A549 (cell line): ENCODE results near the gene ANTXR2. TPM values are rescaled to one million over a fixed set of nuclear protein-coding genes. Genes with fewer than 3 reads are reported as not detected.

ENCODE experiments used
- ATAC-seq, 2 experiments: fragments of 200-7000 bp in 1 of 2; fragments of >200 bp in 1 of 2; cut with Nextera tagmentation in 1 of 2; cut with Tn5 transposase in 1 of 2; 3 replicates each; pipeline versions ENCODE4 v1.8.0 to v1.9.1; 2018 to 2020; ENCODE audit warnings: mild to moderate bottlenecking in 1 of 2, moderate library complexity in 1 of 2
- CTCF ChIA-PET: fragments of 300-600 bp; sonication (Branson Sonifier 250); formaldehyde crosslinking; extraction: SDS; loops from one replicate; lab custom pipeline; 2021; ENCODE audit warnings: antibody characterized with exemption, inconsistent platforms; lab: Yijun Ruan, JAX
- POLR2A ChIA-PET: fragments of 350-600 bp; formaldehyde crosslinking; extraction: SDS; loops from one replicate; lab custom pipeline; 2021; ENCODE audit warnings: antibody characterized with exemption, inconsistent platforms; lab: Yijun Ruan, JAX
- DNase-seq, 2 experiments: peaks; one replicate each; pipeline versions ENCODE4 v3.0.0 to v3.0.0-alpha.2; 2011 to 2016; ENCODE audit warnings: low read depth in 1 of 2, low spot score in 1 of 2
- FAIRE-seq: peaks from 2 replicates; lab custom pipeline; 2011; peaks lifted over from hg19 to GRCh38; lab: Jason Lieb, UNC
- H3K27ac ChIP-seq, 2 experiments: fragments of >200 bp; sonication (Bioruptor Twin); formaldehyde crosslinking; 3 replicates each; pipeline ENCODE4 v1.5.1; 2016 to 2017
- H3K4me1 ChIP-seq: fragments of >200 bp; sonication (Bioruptor Twin); formaldehyde crosslinking; 3 replicates; pipeline ENCODE4 v1.6.1; 2016
- H3K4me2 ChIP-seq: fragments of >200 bp; sonication (Bioruptor Twin); formaldehyde crosslinking; 3 replicates; pipeline ENCODE4 v1.6.1; 2016
- H3K4me3 ChIP-seq: fragments of >200 bp; sonication (Bioruptor Twin); formaldehyde crosslinking; 3 replicates; pipeline ENCODE4 v1.5.1; 2016
- H3K9me3 ChIP-seq: fragments of >200 bp; sonication (Bioruptor Twin); formaldehyde crosslinking; 3 replicates; pipeline ENCODE4 v1.6.1; 2016
- BCL3 ChIP-seq: fragments of >200 bp; sonication (Bioruptor Twin); formaldehyde crosslinking; IDR thresholded peaks from 3 replicates; pipeline ENCODE4 v1.6.1; 2016
- BHLHE40 ChIP-seq: IDR thresholded peaks from 2 replicates; pipeline ENCODE4 v1.6.1; 2012; ENCODE audit warnings: low read depth, low read length, inconsistent platforms
- CBX8 ChIP-seq: fragments of 200-600 bp; sonication (generic); IDR thresholded peaks from 2 replicates; pipeline ENCODE4 v1.6.1; 2016
- CHD2 ChIP-seq: fragments of 150-350 bp; IDR thresholded peaks from 2 replicates; pipeline ENCODE4 v1.6.1; 2014; ENCODE audit warnings: low read length; ENCODE audit not compliant: partially characterized antibody
- CTCF ChIP-seq: fragments of >200 bp; sonication (Bioruptor Twin); formaldehyde crosslinking; IDR thresholded peaks from 3 replicates; pipeline ENCODE4 v1.5.1; 2016
- EHF ChIP-seq: fragments of 250-450 bp; sonication (Bioruptor Pico); IDR thresholded peaks from 2 replicates; pipeline ENCODE4 v1.5.0; 2020; ENCODE audit warnings: mild to moderate bottlenecking
- FOSL2 ChIP-seq, 2 experiments: fragments of 450-650 bp in 1 of 2; fragments of >200 bp in 1 of 2; sonication (Bioruptor Twin) in 1 of 2; formaldehyde crosslinking; IDR thresholded peaks; 2 replicates each; pipeline versions ENCODE4 v1.5.0 to v1.6.1; 2016 to 2020; ENCODE audit warnings: mild to moderate bottlenecking in 1 of 2, moderate library complexity in 1 of 2
- GATA3 ChIP-seq: IDR thresholded peaks from 2 replicates; pipeline ENCODE4 v1.6.1; 2012; ENCODE audit warnings: borderline replicate concordance
- HDAC2 ChIP-seq: fragments of 200-600 bp; sonication (generic); IDR thresholded peaks from 2 replicates; pipeline ENCODE4 v1.6.1; 2016
- HES2 ChIP-seq: fragments of >200 bp; sonication (Bioruptor Twin); formaldehyde crosslinking; IDR thresholded peaks from 2 replicates; pipeline ENCODE4 v1.6.1; 2016
- HEYL ChIP-seq: fragments of 250-450 bp; sonication (Bioruptor Pico); IDR thresholded peaks from 2 replicates; pipeline ENCODE4 v1.8.0; 2021; ENCODE audit warnings: mild to moderate bottlenecking, moderate library complexity
- HMGXB4 ChIP-seq: fragments of 250-450 bp; sonication (Bioruptor Pico); IDR thresholded peaks from 2 replicates; pipeline ENCODE4 v1.5.0; 2021; ENCODE audit warnings: mild to moderate bottlenecking, moderate library complexity, borderline replicate concordance
- KDM5A ChIP-seq: fragments of 200-600 bp; sonication (generic); IDR thresholded peaks from 2 replicates; pipeline ENCODE4 v1.6.1; 2016; ENCODE audit warnings: antibody characterized with exemption, mild to moderate bottlenecking
- MAZ ChIP-seq: fragments of 150-350 bp; IDR thresholded peaks from 2 replicates; pipeline ENCODE4 v1.6.1; 2014; ENCODE audit warnings: antibody characterized with exemption, low read depth, low read length, borderline replicate concordance
- MYC ChIP-seq: IDR thresholded peaks from 2 replicates; pipeline ENCODE4 v1.6.1; 2012; ENCODE audit warnings: mild to moderate bottlenecking, inconsistent platforms, low read length, improper control_type of control experiment, borderline replicate concordance
- NFE2L2 ChIP-seq: fragments of 150-350 bp; conservative IDR thresholded peaks from 2 replicates; pipeline ENCODE4 v1.6.1; 2014; ENCODE audit warnings: low read length
- NPAS2 ChIP-seq: fragments of 250-450 bp; sonication (Bioruptor Pico); IDR thresholded peaks from 2 replicates; pipeline ENCODE4 v1.8.0; 2022; ENCODE audit warnings: mild to moderate bottlenecking, moderate library complexity, borderline replicate concordance
- NR3C1 ChIP-seq: fragments of >200 bp; sonication (Bioruptor Twin); formaldehyde crosslinking; IDR thresholded peaks from 3 replicates; pipeline ENCODE4 v1.6.1; 2017
- PBX3 ChIP-seq: IDR thresholded peaks from 2 replicates; pipeline ENCODE4 v1.6.1; 2012
- RAD21 ChIP-seq, 2 experiments: fragments of >200 bp in 1 of 2; sonication (Bioruptor Twin) in 1 of 2; formaldehyde crosslinking in 1 of 2; IDR thresholded peaks in 1 of 2; conservative IDR thresholded peaks in 1 of 2; 2 replicates in 1 of 2; 3 replicates in 1 of 2; pipeline ENCODE4 v1.6.1; 2012 to 2018; ENCODE audit warnings: inconsistent platforms in 1 of 2
- RFX5 ChIP-seq: fragments of 450-650 bp; IDR thresholded peaks from 2 replicates; pipeline ENCODE4 v1.7.1; 2014; ENCODE audit warnings: antibody characterized with exemption, mild to moderate bottlenecking, moderate library complexity
- RNF2 ChIP-seq: fragments of 200-600 bp; sonication (generic); IDR thresholded peaks from 2 replicates; pipeline ENCODE4 v1.6.1; 2016; ENCODE audit warnings: low read depth, mild to moderate bottlenecking, antibody characterized with exemption, moderate library complexity, borderline replicate concordance
- SMC3 ChIP-seq: fragments of >200 bp; sonication (Bioruptor Twin); formaldehyde crosslinking; IDR thresholded peaks from 3 replicates; pipeline ENCODE4 v1.6.1; 2018; ENCODE audit warnings: inconsistent platforms
- TFCP2L1 ChIP-seq: fragments of 250-450 bp; sonication (Bioruptor Pico); IDR thresholded peaks from 2 replicates; pipeline ENCODE4 v1.5.0; 2021; ENCODE audit warnings: mild to moderate bottlenecking
- USF2 ChIP-seq: fragments of 450-650 bp; IDR thresholded peaks from 2 replicates; pipeline ENCODE4 v1.6.1; 2014; ENCODE audit warnings: antibody characterized with exemption
- ZC3H11A ChIP-seq: fragments of 450-650 bp; IDR thresholded peaks from 2 replicates; pipeline ENCODE4 v1.6.1; 2014; ENCODE audit warnings: antibody characterized with exemption, mild to moderate bottlenecking
- ZFP36 ChIP-seq: fragments of 450-650 bp; IDR thresholded peaks from 2 replicates; pipeline ENCODE4 v1.6.1; 2014; ENCODE audit warnings: borderline replicate concordance; ENCODE audit not compliant: partially characterized antibody
- ZNF302 ChIP-seq: fragments of 250-450 bp; sonication (Bioruptor Pico); IDR thresholded peaks from 2 replicates; pipeline ENCODE4 v1.9.0; 2021; ENCODE audit warnings: inconsistent platforms, mild to moderate bottlenecking, moderate library complexity
- WGBS: methylation state at CpG from one replicate; pipeline ENCODE4 v1.1.6; 2017; ENCODE audit errors: missing lambda C conversion rate; 5-methylcytosine and 5-hydroxymethylcytosine counted together
- polyA plus RNA-seq, 4 experiments: library from polyadenylated mRNA; depleted of rRNA in 3 of 4; stranded (reverse); fragments of >200 nt; fragmentation: RNase III in 1 of 4; extraction: RNeasy Plus Mini Kit Qiagen cat#74134 plus additional on column Dnase treatment in 1 of 4; gene quantifications; 2 replicates in 3 of 4; 3 replicates in 1 of 4; pipeline ENCODE4 v1.2.3, GENCODE V29; 2011 to 2017

Gene ANTXR2
- polyA plus RNA-seq, 2 of the 4 experiments (the other 2 are of a cell fraction): 2.3 to 3.0 TPM

GRCh38 chr4:79983431-79983830, 89.6 kb downstream of the ANTXR2 start:
- H3K27ac ChIP-seq: no peak overlapping the region
- ChIA-PET POLR2A (no interaction called here), CTCF (no interaction called here)
- H3K9me3 ChIP-seq: no peaks in the 10 kb centered on the region
- no peak for FAIRE-seq
- no peak for DNase-seq
- H3K4me1 ChIP-seq: no peaks in the 10 kb centered on the region
- H3K4me3 ChIP-seq: no peak overlapping the region
- no peak for ATAC-seq
- no peak overlapping the region for H3K4me2 ChIP-seq
- WGBS: 64% methylated on average over 4 of the region's 4 CpGs
- TF ChIP-seq HEYL (CRISPR knock-in tag) (no peak), BHLHE40 (no peak), HDAC2 (no peak), HES2 (no peak), CTCF (no peak), BCL3 (no peak), NR3C1 (no peak), CBX8 (no peak), ZNF302 (CRISPR knock-in tag) (no peak), RNF2 (no peak), RFX5 (no peak), RAD21 (conservative IDR thresholded peaks at IDR 0.05 in 1 of 2, IDR thresholded peaks at IDR 0.05 in 1 of 2) (no peak), HMGXB4 (no peak), FOSL2 (IDR thresholded peaks at IDR 0.05) (no peak), FOSL2 (CRISPR knock-in tag; IDR thresholded peaks at IDR 0.05) (no peak), NFE2L2 (no peak), GATA3 (no peak), TFCP2L1 (CRISPR knock-in tag) (no peak), ZC3H11A (no peak), KDM5A (no peak)

GRCh38 chr4:79982601-79983322, 90.3 kb downstream of the ANTXR2 start:
- H3K4me3 ChIP-seq: no peak overlapping the region
- H3K27ac ChIP-seq: no peak overlapping the region
- CTCF ChIA-PET: no interaction called here
- WGBS: 19% methylated on average over 1 of the region's 1 CpG
- no peak for DNase-seq
- no peaks in the 10 kb centered on the region for H3K4me1 ChIP-seq
- no peak for TF ChIP-seq USF2
- TF ChIP-seq ZFP36: no peak
- TF ChIP-seq SMC3: no peak
- TF ChIP-seq CHD2: no peak
- no peak for TF ChIP-seq RFX5
- no peak for TF ChIP-seq RNF2
- no peak for TF ChIP-seq MAZ
- TF ChIP-seq PBX3: no peak
- no peak for TF ChIP-seq NFE2L2
- no peak for TF ChIP-seq MYC
- no peak for TF ChIP-seq EHF (CRISPR knock-in tag)
- TF ChIP-seq GATA3: no peak
- no peak for TF ChIP-seq NPAS2 (CRISPR knock-in tag)
- TF ChIP-seq, all 56 proteins: peak for 0
- POLR2A ChIA-PET: no interaction called here
- Histone ChIP-seq H3K4me2 (no peak overlapping the region), H3K9me3 (no peaks in the 10 kb centered on the region)
- ATAC-seq (no peak), FAIRE-seq (no peak)
